ENCODE data around the gene GPR31. TPM values are rescaled to one million over a fixed set of nuclear protein-coding genes. Genes with fewer than 3 reads are reported as not detected.
"Not testable (repeated sequence)": the region's sequence is repeated elsewhere in the genome, so short reads cannot be mapped to it uniquely, and the experiment has no call there.

GPR31 gene
- total and polyA plus RNA-seq, 2 donors (not counting 3 experiments of a cell fraction or from before 2014, with no cell fraction given): not detected

- H2AFZ ChIP-seq (ENCODE audit: low read depth, low read length); H3K4me1 ChIP-seq (ENCODE audit: control insufficient read depth, extremely low read depth, insufficient read depth, low read length); DNase-seq (ENCODE audit: low read depth, low spot score); H4K20me1 ChIP-seq (replicated peaks; ENCODE audit: control insufficient read depth, extremely low read depth, insufficient read depth, low read length); intact Hi-C loops (cut with micrococcal nuclease); H3K4me3 ChIP-seq (replicated peaks in 1 of 3; ENCODE audit: insufficient read depth in 1 of 3, low read depth in 1 of 3, low read length in 3 of 3); H3K79me2 ChIP-seq (ENCODE audit: control insufficient read depth, insufficient read depth, low read length); H3K27me3 ChIP-seq (ENCODE audit: control insufficient read depth in 2 of 2, insufficient read depth in 2 of 2, low read length in 2 of 2); BruUV-seq (replicated peaks); CTCF ChIA-PET; H3K36me3 ChIP-seq (ENCODE audit: control insufficient read depth in 2 of 2, extremely low read depth in 1 of 2, insufficient read depth in 2 of 2, low read length in 2 of 2); H3K9ac ChIP-seq (replicated peaks; ENCODE audit: extremely low read depth, insufficient read depth, low read length); dilution Hi-C loops (cut with MboI; ENCODE audit: extremely low pct_ligation_motif_present, low sequenced_read_pairs); H3K9me3 ChIP-seq (replicated peaks; ENCODE audit: control insufficient read depth, insufficient read depth, low read length); POLR2A ChIA-PET; H3K27ac ChIP-seq (ENCODE audit: insufficient read depth, low read depth, low read length); H3K4me2 ChIP-seq (ENCODE audit: insufficient read depth, low read length); H3K9me1 ChIP-seq (replicated peaks; ENCODE audit: control insufficient read depth, extremely low read depth, insufficient read depth, low read length): not testable (repeated sequence)
- FAIRE-seq: peak; percentile 73
Observed at GRCh38 chr6:167203261-167204058, 45.7 kb upstream of the GPR31 start.

GRCh38 chr6:167202613-167203012 is 44.8 kb upstream of the GPR31 start:
- H3K9me3 ChIP-seq (replicated peaks; ENCODE audit: control insufficient read depth, insufficient read depth, low read length); DNase-seq (ENCODE audit: low read depth, low spot score); H3K4me1 ChIP-seq (ENCODE audit: control insufficient read depth, extremely low read depth, insufficient read depth, low read length); H3K4me3 ChIP-seq (replicated peaks in 1 of 3; ENCODE audit: insufficient read depth in 1 of 3, low read depth in 1 of 3, low read length in 3 of 3); H3K9me1 ChIP-seq (replicated peaks; ENCODE audit: control insufficient read depth, extremely low read depth, insufficient read depth, low read length); POLR2A ChIA-PET; FAIRE-seq; H3K79me2 ChIP-seq (ENCODE audit: control insufficient read depth, insufficient read depth, low read length); BruUV-seq (replicated peaks); H3K27ac ChIP-seq (ENCODE audit: insufficient read depth, low read depth, low read length); CTCF ChIA-PET; H2AFZ ChIP-seq (ENCODE audit: low read depth, low read length); H3K36me3 ChIP-seq (ENCODE audit: control insufficient read depth in 2 of 2, extremely low read depth in 1 of 2, insufficient read depth in 2 of 2, low read length in 2 of 2); H3K27me3 ChIP-seq (ENCODE audit: control insufficient read depth in 2 of 2, insufficient read depth in 2 of 2, low read length in 2 of 2); dilution Hi-C loops (cut with MboI; ENCODE audit: extremely low pct_ligation_motif_present, low sequenced_read_pairs); intact Hi-C loops (cut with micrococcal nuclease); H3K4me2 ChIP-seq (ENCODE audit: insufficient read depth, low read length); H3K9ac ChIP-seq (replicated peaks; ENCODE audit: extremely low read depth, insufficient read depth, low read length); H4K20me1 ChIP-seq (replicated peaks; ENCODE audit: control insufficient read depth, extremely low read depth, insufficient read depth, low read length): not testable (repeated sequence)
